GM10248 (cell line): Measurements from ENCODE around the gene FBXO11.
"Not testable (repeated sequence)": the region's sequence is repeated elsewhere in the genome, so short reads cannot be mapped to it uniquely, and the experiment has no call there.

Source experiments
- CTCF ChIA-PET: fragments of 300-600 bp; sonication (Branson Sonifier 250); formaldehyde crosslinking; extraction: SDS; loops from one replicate; lab custom pipeline; 2021; ENCODE audit warnings: antibody characterized with exemption; lab: Yijun Ruan, JAX
- POLR2A ChIA-PET: fragments of 350-650 bp; sonication (Branson Sonifier 250); formaldehyde crosslinking; extraction: SDS; loops from one replicate; lab custom pipeline; 2020; ENCODE audit warnings: antibody characterized with exemption; lab: Yijun Ruan, JAX
- DNase-seq: peaks from one replicate; pipeline ENCODE4 v3.0.0; 2012; ENCODE audit errors: extremely low spot score
- CTCF ChIP-seq: IDR thresholded peaks from 2 replicates; pipeline ENCODE4 v1.5.1; 2012; ENCODE audit warnings: mild to moderate bottlenecking, low read depth; ENCODE audit errors: extremely low read depth, missing control alignments, control extremely low read depth

Gene FBXO11

GRCh38 chr2:47937677-47938076, 31.4 kb upstream of the FBXO11 start:
- DNase-seq, result no peak
- ChIA-PET CTCF (no interaction called here), POLR2A (no interaction called here)
- no peak for TF ChIP-seq CTCF

DNA sequence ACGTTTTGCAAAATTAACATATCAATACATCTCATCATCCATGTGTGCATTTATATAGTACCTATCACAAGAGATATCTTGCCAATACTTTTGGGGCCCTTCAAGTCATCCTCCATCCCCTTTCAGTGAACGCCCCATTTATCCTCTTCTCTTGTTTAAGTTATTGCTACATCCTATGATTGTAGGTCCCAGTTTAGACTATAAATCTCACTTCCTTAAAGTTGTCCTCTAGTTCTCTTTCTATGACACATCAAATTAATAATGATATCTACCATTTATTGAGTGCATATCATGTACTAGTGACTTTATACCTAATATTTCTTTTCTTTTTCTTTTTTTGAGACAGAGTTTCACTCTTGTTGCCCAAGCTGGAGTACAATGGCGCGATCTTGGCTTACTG, 28.8 kb upstream of the FBXO11 start:
- POLR2A ChIA-PET, result no interaction called here
- no peak for DNase-seq
- TF ChIP-seq CTCF, result no peak
- CTCF ChIA-PET, result no interaction called here

- ChIA-PET CTCF (interaction anchor here (1.0 to 1.3 kb wide), 2 partner anchors 11 to 45 kb away, joined by 3 read pairs; no protein-coding TSS in a partner anchor), POLR2A (no interaction called here)
- TF ChIP-seq CTCF, result no peak
- DNase-seq, result no peak
Measured at GRCh38 chr2:47918043-47918442, 11.7 kb upstream of the FBXO11 start.

DNA sequence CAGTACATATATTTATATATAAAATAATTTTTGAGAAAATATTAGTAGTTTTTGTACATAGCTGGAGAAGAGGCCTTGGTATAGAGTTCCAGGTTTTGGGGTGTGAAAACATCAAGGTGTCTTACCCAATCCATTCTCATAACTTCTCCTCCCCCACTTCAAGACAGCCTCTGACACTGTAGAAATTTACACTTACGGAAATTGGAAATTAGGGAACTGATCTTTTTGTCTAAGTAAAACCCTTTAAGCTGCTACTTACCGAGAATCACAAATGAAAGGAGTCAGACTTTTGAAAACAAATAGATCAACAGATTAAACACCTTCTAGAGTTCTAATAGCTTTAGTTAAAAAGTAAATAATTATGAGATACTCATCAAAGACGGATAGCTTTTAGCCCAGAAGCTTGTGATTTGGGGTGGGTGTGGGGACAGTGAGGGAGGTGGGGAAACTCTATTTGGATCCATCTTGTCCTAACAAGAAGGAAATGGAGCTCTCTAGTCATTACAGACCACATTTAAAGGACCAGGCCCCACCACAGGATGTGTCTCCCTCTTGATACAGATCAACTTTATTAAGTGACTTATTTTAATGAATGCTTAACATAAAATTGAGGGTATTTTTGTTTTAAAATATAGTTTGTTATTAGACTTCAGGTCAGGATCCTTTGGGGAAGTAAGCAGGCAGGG, 11.1 kb upstream of the FBXO11 start:
- TF ChIP-seq CTCF, result no peak
- ChIA-PET CTCF (interaction anchor here (1.0 to 1.3 kb wide), 2 partner anchors 10 to 46 kb away, joined by 3 read pairs; no protein-coding TSS in a partner anchor), POLR2A (no interaction called here)
- no peak for DNase-seq

- TF ChIP-seq CTCF, result no peak
- ChIA-PET POLR2A (no interaction called here), CTCF (interaction anchor here (1.8 kb wide), 1 partner anchor 10 kb away, joined by 5 read pairs; the partner anchor contains the start of gene FBXO11)
- DNase-seq, result no peak
Measured at GRCh38 chr2:47916412-47916811, 10.1 kb upstream of the FBXO11 start.

DNA sequence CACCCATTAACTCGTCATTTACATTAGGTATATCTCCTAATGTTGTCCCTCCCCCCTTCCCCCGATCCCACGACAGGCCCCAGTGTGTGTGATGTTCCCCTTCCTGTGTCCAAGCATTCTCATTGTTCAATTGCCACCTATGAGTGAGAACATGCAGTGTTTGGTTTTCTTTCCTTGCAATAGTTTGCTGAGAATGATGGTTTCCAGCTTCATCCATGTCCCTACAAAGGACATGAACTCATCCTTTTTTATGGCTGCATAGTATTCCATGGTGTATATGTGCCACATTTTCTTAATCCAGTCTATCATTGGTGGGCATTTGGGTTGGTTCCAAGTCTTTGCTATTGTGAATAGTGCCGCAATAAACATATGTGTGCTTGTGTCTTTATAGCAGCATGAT, 4.4 kb upstream of the FBXO11 start:
- DNase-seq, POLR2A ChIA-PET: not testable (repeated sequence)
- CTCF ChIA-PET, result interaction anchor here (1.3 kb wide), 1 partner anchor 11 kb away, joined by 3 read pairs; no protein-coding TSS in a partner anchor

GRCh38 chr2:47908682-47909081, 2.4 kb upstream of the FBXO11 start:
- DNase-seq, result no peak
- CTCF ChIA-PET, result no interaction called here

More at GRCh38 chr2:47908682-47909081, 2.4 kb upstream of the FBXO11 start:
- POLR2A ChIA-PET, result no interaction called here
- no peak for TF ChIP-seq CTCF
